PC-9 (cell line): ENCODE results near the gene OXT. TPM values are rescaled to one million over a fixed set of nuclear protein-coding genes. Genes with fewer than 3 reads are reported as not detected.

ENCODE experiments used
- BruUV-seq: library from RNA; stranded (reverse); fragments of 400-500 nt; replicated peaks from 2 replicates; lab custom pipeline; 2021; lab: Mats Ljungman, UMichigan
- CTCF ChIA-PET: fragments of 300-600 bp; sonication (Branson Sonifier 250); formaldehyde crosslinking; loops from one replicate; lab custom pipeline; 2022; ENCODE audit warnings: antibody characterized with exemption; lab: Charles Lee
- POLR2A ChIA-PET: fragments of 300-600 bp; sonication (Branson Sonifier 250); formaldehyde crosslinking; loops from one replicate; lab custom pipeline; 2022; ENCODE audit warnings: antibody characterized with exemption; ENCODE audit not compliant: unreplicated experiment; lab: Charles Lee
- DNase-seq, 2 experiments: peaks; one replicate each; pipeline versions ENCODE4 v3.0.0 to v3.0.0-alpha.2; 2015 to 2022; ENCODE audit warnings: mixed read lengths in 1 of 2
- H2AFZ ChIP-seq: fragments of 200-600 bp; sonication (generic); 2 replicates; pipeline ENCODE4 v1.8.1; 2017; ENCODE audit warnings: antibody characterized with exemption
- H3F3A ChIP-seq: fragments of 200-600 bp; sonication (generic); 2 replicates; pipeline ENCODE4 v1.8.1; 2017; ENCODE audit warnings: antibody characterized with exemption, mild to moderate bottlenecking, low read depth; ENCODE audit not compliant: insufficient read depth
- H3K27ac ChIP-seq: fragments of 200-600 bp; sonication (generic); 2 replicates; pipeline ENCODE4 v1.6.1; 2016; ENCODE audit warnings: mixed run types
- H3K27me3 ChIP-seq: fragments of 200-600 bp; sonication (generic); 2 replicates; pipeline ENCODE4 v1.6.1; 2016; ENCODE audit warnings: low read depth, mixed run types; ENCODE audit not compliant: insufficient read depth
- H3K36me3 ChIP-seq: fragments of 200-600 bp; sonication (generic); 2 replicates; pipeline ENCODE4 v1.6.1; 2016; ENCODE audit warnings: low read depth, mixed run types
- H3K4me1 ChIP-seq: fragments of 200-600 bp; sonication (generic); replicated peaks from 2 replicates; pipeline ENCODE4 v1.6.1; 2016; ENCODE audit warnings: mixed run types; ENCODE audit not compliant: insufficient read depth
- H3K4me2 ChIP-seq: fragments of 200-600 bp; sonication (generic); 2 replicates; pipeline ENCODE4 v1.6.1; 2017; ENCODE audit warnings: mixed run types
- H3K4me3 ChIP-seq: fragments of 200-600 bp; sonication (generic); 2 replicates; pipeline ENCODE4 v1.6.1; 2016; ENCODE audit warnings: mixed run types
- H3K79me2 ChIP-seq: fragments of 200-600 bp; sonication (generic); 2 replicates; pipeline ENCODE4 v1.6.1; 2017; ENCODE audit warnings: low read depth, mixed run types
- H3K9me2 ChIP-seq: fragments of 200-600 bp; sonication (generic); 2 replicates; pipeline ENCODE4 v1.8.1; 2017; ENCODE audit warnings: mild to moderate bottlenecking; ENCODE audit not compliant: insufficient read depth
- H3K9me3 ChIP-seq: fragments of 200-600 bp; sonication (generic); 2 replicates; pipeline ENCODE4 v1.8.1; 2016; ENCODE audit warnings: low read depth; ENCODE audit not compliant: insufficient read depth
- H4K20me1 ChIP-seq: fragments of 200-600 bp; sonication (generic); 2 replicates; pipeline ENCODE4 v1.8.1; 2017; ENCODE audit not compliant: insufficient read depth
- CTCF ChIP-seq: fragments of 200-600 bp; sonication (generic); conservative IDR thresholded peaks from 2 replicates; pipeline ENCODE4 v1.6.1; 2017; ENCODE audit warnings: mixed run types, antibody characterized with exemption, mild to moderate bottlenecking, moderate library complexity
- EZH2 ChIP-seq: fragments of 200-600 bp; sonication (generic); IDR thresholded peaks from 2 replicates; pipeline ENCODE4 v1.8.0; 2017; ENCODE audit warnings: antibody characterized with exemption, low read depth
- intact Hi-C: fragments of 100-400 bp; cut with micrococcal nuclease; formaldehyde crosslinking; loops from one replicate; pipeline ENCODE4 v1.10.0; 2022; ENCODE audit not compliant: unreplicated experiment
- total RNA-seq: library from RNA; stranded (reverse); gene quantifications from 2 replicates; pipeline ENCODE4 v1.2.3, GENCODE V29; 2021

OXT gene
- total RNA-seq, 1 experiment from 2014 or later = not detected

DNA sequence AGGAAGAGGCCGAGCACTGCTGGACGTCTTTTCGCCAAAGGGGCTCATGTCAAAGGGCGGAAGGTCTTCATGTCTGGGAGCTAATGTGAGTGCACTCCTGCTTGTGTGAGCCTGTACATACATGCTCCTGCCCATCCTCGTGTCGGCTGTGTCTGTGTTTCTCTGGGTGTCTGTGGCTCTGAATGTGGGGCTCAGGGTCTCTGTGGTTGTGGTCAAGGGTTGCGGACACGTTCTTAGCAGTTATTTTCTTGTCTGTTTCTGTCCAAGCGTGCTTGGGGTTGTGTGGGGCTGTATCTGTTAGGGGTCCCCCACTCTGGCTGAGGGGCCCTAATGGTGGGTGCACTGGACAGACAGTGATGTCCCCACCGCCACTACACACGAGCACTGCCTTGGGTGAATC lies 10.2 kb downstream of the OXT start:
- intact Hi-C loops = no loop called here
- CTCF ChIA-PET = no interaction called here
- BruUV-seq = no TSS peak
- Histone ChIP-seq H3K9me2 (no peaks in the 10 kb centered on the region), H3K4me2 (no peak overlapping the region), H3K36me3 (no peaks in the 10 kb centered on the region), H3K4me1 (peaks cover 12% of the 10 kb centered on the region), H3K79me2 (no peaks in the 10 kb centered on the region), H4K20me1 (no peaks in the 10 kb centered on the region), H3K27me3 (no peaks in the 10 kb centered on the region), H3F3A (no peaks in the 10 kb centered on the region; the same call in 1 of the 2 replicates), H3K9me3 (no peaks in the 10 kb centered on the region), H3K4me3 (no peak overlapping the region), H2AFZ (no peak overlapping the region), H3K27ac (no peak overlapping the region)
- no peak for DNase-seq
- POLR2A ChIA-PET = no interaction called here
- TF ChIP-seq EZH2 (no peak), CTCF (no peak)

GRCh38 chr20:3082306-3082951 lies 11.0 kb downstream of the OXT start:
- Histone ChIP-seq H3K79me2 (no peaks in the 10 kb centered on the region), H2AFZ (no peak overlapping the region), H3K27ac (no peak overlapping the region), H3F3A (no peaks in the 10 kb centered on the region; the same call in 1 of the 2 replicates), H3K9me2 (no peaks in the 10 kb centered on the region), H3K27me3 (no peaks in the 10 kb centered on the region), H3K36me3 (no peaks in the 10 kb centered on the region), H3K4me3 (no peak overlapping the region), H3K9me3 (no peaks in the 10 kb centered on the region), H3K4me1 (peaks cover 12% of the 10 kb centered on the region), H4K20me1 (no peaks in the 10 kb centered on the region), H3K4me2 (no peak overlapping the region)
- no TSS peak for BruUV-seq
- ChIA-PET POLR2A (no interaction called here), CTCF (no interaction called here)
- DNase-seq = no peak
- intact Hi-C loops = no loop called here
- TF ChIP-seq EZH2 (no peak), CTCF (no peak)

- no peaks in the 10 kb centered on the region for H3K9me3 ChIP-seq
- H3K4me3 ChIP-seq = no peak overlapping the region
- ChIA-PET CTCF (no interaction called here), POLR2A (no interaction called here)
- H3K9me2 ChIP-seq = no peaks in the 10 kb centered on the region
- no peak for TF ChIP-seq EZH2
- TF ChIP-seq CTCF = no peak
- H4K20me1 ChIP-seq = no peaks in the 10 kb centered on the region
- no peak overlapping the region for H2AFZ ChIP-seq
- peaks cover 12% of the 10 kb centered on the region for H3K4me1 ChIP-seq
- no peak overlapping the region for H3K27ac ChIP-seq
- no peak overlapping the region for H3K4me2 ChIP-seq
- no peaks in the 10 kb centered on the region for H3K36me3 ChIP-seq
- H3F3A ChIP-seq = no peaks in the 10 kb centered on the region; the same call in 1 of the 2 replicates
- no peaks in the 10 kb centered on the region for H3K79me2 ChIP-seq
- BruUV-seq = no TSS peak
- DNase-seq = no peak
- intact Hi-C loops = no loop called here
- H3K27me3 ChIP-seq = no peaks in the 10 kb centered on the region
Observed at GRCh38 chr20:3082955-3083952, 11.8 kb downstream of the OXT start.
